GM12878 (cell line): Measurements from ENCODE around the gene TMEM212. TPM values are rescaled to one million over a fixed set of nuclear protein-coding genes. Genes with fewer than 3 reads are reported as not detected.

Experiments
- ATAC-seq: fragments of 200-7000 bp; cut with Tn5 transposase; 3 replicates; pipeline ENCODE4 v1.9.1; 2020; ENCODE audit warnings: mild to moderate bottlenecking, moderate library complexity
- BruUV-seq: library from RNA; stranded (reverse); fragments of 400-500 nt; replicated peaks from 2 replicates; lab custom pipeline; 2021; lab: Mats Ljungman, UMichigan
- CTCF ChIA-PET: fragments of 300-600 bp; sonication (Branson Sonifier 250); formaldehyde crosslinking; extraction: SDS; loops from one replicate; lab custom pipeline; 2021; ENCODE audit warnings: inconsistent platforms; lab: Yijun Ruan, JAX
- POLR2A ChIA-PET: fragments of 350-600 bp; formaldehyde crosslinking; extraction: SDS; loops from one replicate; lab custom pipeline; 2021; ENCODE audit warnings: inconsistent platforms; lab: Charles Lee
- RAD21 ChIA-PET: fragments of 300-600 bp; sonication (Branson Sonifier 250); formaldehyde crosslinking; loops from one replicate; lab custom pipeline; 2023; ENCODE audit warnings: antibody characterized with exemption; ENCODE audit not compliant: unreplicated experiment; lab: Charles Lee
- SMC1A ChIA-PET: fragments of 300-600 bp; sonication (Branson Sonifier 250); formaldehyde crosslinking; loops from one replicate; lab custom pipeline; 2023; ENCODE audit not compliant: unreplicated experiment, uncharacterized antibody; lab: Charles Lee
- DNase-seq: peaks from one replicate; pipeline ENCODE4 v3.0.0-alpha.2; 2011; ENCODE audit warnings: low read depth, low spot score
- FAIRE-seq: peaks from 3 replicates; lab custom pipeline; 2011; peaks lifted over from hg19 to GRCh38; lab: Jason Lieb, UNC
- H2AFZ ChIP-seq: 2 replicates; pipeline ENCODE4 v1.6.0; 2011; ENCODE audit warnings: low read depth, low read length, control low read depth; ENCODE audit not compliant: control insufficient read depth
- H3K27ac ChIP-seq: 2 replicates; pipeline ENCODE4 v1.5.1; 2011; ENCODE audit warnings: control low read depth; ENCODE audit not compliant: control insufficient read depth, insufficient read depth
- H3K27me3 ChIP-seq, 2 experiments: replicated peaks in 1 of 2; 2 replicates each; pipeline versions ENCODE4 v1.6.0 to v1.6.1; 2011; ENCODE audit warnings: low read length in 1 of 2; ENCODE audit not compliant: control insufficient read depth in 2 of 2, insufficient read depth in 2 of 2
- H3K36me3 ChIP-seq, 2 experiments: 2 replicates each; pipeline ENCODE4 v1.5.1; 2011; ENCODE audit warnings: low read length in 1 of 2; ENCODE audit not compliant: control insufficient read depth in 2 of 2, insufficient read depth in 2 of 2
- H3K4me1 ChIP-seq: 2 replicates; pipeline ENCODE4 v1.6.1; 2011; ENCODE audit warnings: mild to moderate bottlenecking, low read length, moderate library complexity, mixed read lengths; ENCODE audit not compliant: control insufficient read depth, insufficient read depth
- H3K4me2 ChIP-seq: 2 replicates; pipeline ENCODE4 v1.6.0; 2011; ENCODE audit warnings: control low read depth; ENCODE audit not compliant: control insufficient read depth, insufficient read depth
- H3K4me3 ChIP-seq: fragments of 200-600 bp; sonication (generic); 2 replicates; pipeline ENCODE4 v1.5.1; 2016
- H3K79me2 ChIP-seq: 2 replicates; pipeline ENCODE4 v1.6.0; 2011; ENCODE audit warnings: low read length; ENCODE audit not compliant: control insufficient read depth, insufficient read depth
- H3K9ac ChIP-seq: 2 replicates; pipeline ENCODE4 v1.8.0; 2011; ENCODE audit warnings: low read length, control low read depth, mixed read lengths; ENCODE audit not compliant: control insufficient read depth, insufficient read depth
- H3K9me3 ChIP-seq: replicated peaks from 3 replicates; pipeline ENCODE4 v1.5.1; 2011; ENCODE audit warnings: mild to moderate bottlenecking, low read length; ENCODE audit not compliant: control insufficient read depth, insufficient read depth
- H4K20me1 ChIP-seq: 2 replicates; pipeline ENCODE4 v1.6.0; 2011; ENCODE audit not compliant: control insufficient read depth, insufficient read depth
- ASH2L ChIP-seq: fragments of 300-600, 200-600 bp; sonication (generic); IDR thresholded peaks from 2 replicates; pipeline ENCODE4 v1.6.1; 2017; ENCODE audit warnings: low read depth, mild to moderate bottlenecking, borderline replicate concordance
- BACH1 ChIP-seq: fragments of 450-650 bp; IDR thresholded peaks from 2 replicates; pipeline ENCODE4 v1.6.1; 2017; ENCODE audit warnings: mild to moderate bottlenecking, borderline replicate concordance
- BCL11A ChIP-seq: IDR thresholded peaks from 2 replicates; pipeline ENCODE4 v1.6.1; 2011; ENCODE audit warnings: low read depth, low read length
- IKZF1 ChIP-seq: fragments of 450-650 bp; conservative IDR thresholded peaks from 2 replicates; pipeline ENCODE4 v1.6.1; 2017; ENCODE audit warnings: antibody characterized with exemption, mild to moderate bottlenecking
- JUND ChIP-seq: IDR thresholded peaks from 2 replicates; pipeline ENCODE4 v1.6.1; 2012; ENCODE audit warnings: low read depth, mild to moderate bottlenecking, low read length, improper control_type of control experiment, moderate library complexity
- NFXL1 ChIP-seq: fragments of 450-650 bp; IDR thresholded peaks from 2 replicates; pipeline ENCODE4 v1.6.1; 2017; ENCODE audit warnings: antibody characterized with exemption, mild to moderate bottlenecking, borderline replicate concordance
- NR2C2 ChIP-seq: IDR thresholded peaks from 2 replicates; pipeline ENCODE4 v1.6.1; 2011; ENCODE audit warnings: borderline replicate concordance, low read depth; ENCODE audit not compliant: control insufficient read depth, insufficient read length
- SIN3A ChIP-seq: IDR thresholded peaks from 2 replicates; pipeline ENCODE4 v1.6.1; 2012; ENCODE audit warnings: low read depth, low read length, improper control_type of control experiment
- SUPT20H ChIP-seq: IDR thresholded peaks from 2 replicates; pipeline ENCODE4 v1.6.1; 2011; ENCODE audit warnings: low read depth, mild to moderate bottlenecking, low read length, moderate library complexity, borderline replicate concordance; ENCODE audit not compliant: control insufficient read depth
- TCF3 ChIP-seq: IDR thresholded peaks from 2 replicates; pipeline ENCODE4 v1.6.1; 2012; ENCODE audit warnings: low read depth, mild to moderate bottlenecking, low read length, borderline replicate concordance; ENCODE audit not compliant: insufficient read depth
- YBX1 ChIP-seq: fragments of 450-650 bp; IDR thresholded peaks from 2 replicates; pipeline ENCODE4 v1.6.1; 2016; ENCODE audit warnings: antibody characterized with exemption
- ZNF24 ChIP-seq: fragments of 450-650 bp; IDR thresholded peaks from 2 replicates; pipeline ENCODE4 v1.6.1; 2017; ENCODE audit warnings: antibody characterized with exemption, mild to moderate bottlenecking
- ZNF274 ChIP-seq: IDR thresholded peaks from one replicate; pipeline ENCODE4 v1.8.0; 2011; ENCODE audit not compliant: insufficient read length, insufficient read depth
- WGBS: methylation state at CpG from one replicate; pipeline ENCODE4 v1.1.6; 2016; ENCODE audit warnings: low lambda C conversion rate; ENCODE audit not compliant: insufficient replicate concordance, insufficient coverage; ENCODE audit errors: missing lambda C conversion rate; 5-methylcytosine and 5-hydroxymethylcytosine counted together
- in situ Hi-C: fragments of 300-500 bp; cut with MboI; formaldehyde crosslinking; loops from 9 replicates; pipeline ENCODE4 v1.14.3; 2018; ENCODE audit warnings: mixed read lengths
- intact Hi-C: fragments of 100-400 bp; cut with micrococcal nuclease; formaldehyde crosslinking; loops from one replicate; pipeline ENCODE4 v1.14.2; 2022; ENCODE audit not compliant: unreplicated experiment
- polyA plus RNA-seq, 11 experiments: library from polyadenylated mRNA; depleted of rRNA in 4 of 11; unstranded in 6 of 11; stranded (reverse) in 5 of 11; fragments of >200 nt; fragmentation: Nextera tagmentation in 4 of 11; fragmentation: Illumina TruSeq in 1 of 11; extraction: Ambion mirVana in 4 of 11; extraction: Trizol in 1 of 11; gene quantifications; 1 replicate in 1 of 11; 2 replicates in 10 of 11; pipeline versions ENCODE4 v1.2.1 to v1.2.3, GENCODE V29; 2011 to 2016; ENCODE audit warnings: inconsistent platforms in 2 of 11, missing spikeins in 2 of 11, low read depth in 1 of 11
- total RNA-seq, 4 experiments: library from RNA; depleted of rRNA in 3 of 4; stranded (reverse); fragments of >200 nt in 3 of 4; fragmentation: Illumina TruSeq in 1 of 4; extraction: Trizol in 1 of 4; gene quantifications; 2 replicates each; pipeline versions ENCODE4 v1.2.1 to v1.2.3, GENCODE V29; 2013 to 2021
- TF ChIP-seq, protein P1 (sequence below): IDR thresholded peaks from 2 replicates; pipeline ENCODE4 v1.6.1; 2011; ENCODE audit warnings: mild to moderate bottlenecking, low read depth, low read length, moderate library complexity; ENCODE audit not compliant: insufficient replicate concordance
- TF ChIP-seq, protein P2 (sequence below): IDR thresholded peaks from 2 replicates; pipeline ENCODE4 v1.6.1; 2012; ENCODE audit warnings: low read depth, low read length, improper control_type of control experiment
- TF ChIP-seq, protein P3 (sequence below): fragments of 450-650 bp; IDR thresholded peaks from 2 replicates; pipeline ENCODE4 v1.6.1; 2017; ENCODE audit warnings: borderline replicate concordance

Gene TMEM212
- total and polyA plus RNA-seq, 10 of the 15 experiments (the other 5 are each of a cell fraction or from before 2014, with no cell fraction given): not detected

DNA sequence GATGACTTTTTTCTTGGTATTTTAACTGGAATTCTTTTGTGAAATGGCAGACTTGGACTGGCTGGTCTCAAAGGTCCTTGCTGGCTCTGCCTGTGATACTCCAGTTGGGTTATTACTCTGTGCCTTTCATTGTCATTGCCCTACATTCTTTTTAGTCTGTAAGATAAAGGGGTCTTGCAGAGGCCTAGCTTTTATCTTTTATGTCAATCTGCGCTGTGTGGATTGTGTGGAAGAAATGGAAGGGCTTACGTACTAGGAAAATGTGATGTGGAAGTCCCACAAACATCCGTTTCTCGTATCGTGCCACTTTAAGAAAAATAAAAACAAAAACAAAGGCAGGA is 8.7 kb upstream of the TMEM212 start (continued):
- no peak for TF ChIP-seq YBX1
- TF ChIP-seq, all 136 proteins: peak for 0

DNA sequence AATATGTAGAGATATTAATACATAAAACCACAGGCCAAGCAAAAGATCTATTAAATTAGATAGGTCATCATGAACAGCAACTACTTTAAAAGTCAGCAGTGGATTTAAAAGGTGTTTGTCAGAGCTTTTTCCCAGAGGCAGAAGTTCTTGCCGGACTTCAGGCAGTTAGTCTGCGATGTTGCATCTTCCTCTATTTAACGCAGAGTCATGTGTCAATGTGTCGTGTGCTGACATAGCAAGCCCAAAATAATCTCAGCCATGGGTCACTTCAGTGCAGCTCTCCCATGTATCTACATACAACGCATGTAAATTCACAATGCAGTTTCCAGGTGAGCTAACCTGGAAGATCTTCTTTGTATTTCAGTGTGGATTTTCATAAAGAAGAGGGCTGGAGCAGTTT is 8.0 kb upstream of the TMEM212 start:
- H3K36me3 ChIP-seq: no peaks in the 10 kb centered on the region
- RAD21 ChIA-PET: interaction anchor here (1.4 to 13.1 kb wide), 9 partner anchors 38 to 873 kb away, joined by 3 to 333 read pairs (median 8); no protein-coding TSS in a partner anchor
- CTCF ChIA-PET: interaction anchor here (0.7 to 11.8 kb wide), 15 partner anchors 8 to 873 kb away, joined by 3 to 274 read pairs (median 5); no protein-coding TSS in a partner anchor
- no peak for TF ChIP-seq ZNF274
- no peak for TF ChIP-seq IKZF1
- TF ChIP-seq, protein P1, sequence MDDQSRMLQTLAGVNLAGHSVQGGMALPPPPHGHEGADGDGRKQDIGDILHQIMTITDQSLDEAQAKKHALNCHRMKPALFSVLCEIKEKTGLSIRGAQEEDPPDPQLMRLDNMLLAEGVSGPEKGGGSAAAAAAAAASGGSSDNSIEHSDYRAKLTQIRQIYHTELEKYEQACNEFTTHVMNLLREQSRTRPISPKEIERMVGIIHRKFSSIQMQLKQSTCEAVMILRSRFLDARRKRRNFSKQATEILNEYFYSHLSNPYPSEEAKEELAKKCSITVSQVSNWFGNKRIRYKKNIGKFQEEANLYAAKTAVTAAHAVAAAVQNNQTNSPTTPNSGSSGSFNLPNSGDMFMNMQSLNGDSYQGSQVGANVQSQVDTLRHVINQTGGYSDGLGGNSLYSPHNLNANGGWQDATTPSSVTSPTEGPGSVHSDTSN: no peak
- TF ChIP-seq TCF3: no peak
- TF ChIP-seq JUND: no peak
- TF ChIP-seq, protein P2, sequence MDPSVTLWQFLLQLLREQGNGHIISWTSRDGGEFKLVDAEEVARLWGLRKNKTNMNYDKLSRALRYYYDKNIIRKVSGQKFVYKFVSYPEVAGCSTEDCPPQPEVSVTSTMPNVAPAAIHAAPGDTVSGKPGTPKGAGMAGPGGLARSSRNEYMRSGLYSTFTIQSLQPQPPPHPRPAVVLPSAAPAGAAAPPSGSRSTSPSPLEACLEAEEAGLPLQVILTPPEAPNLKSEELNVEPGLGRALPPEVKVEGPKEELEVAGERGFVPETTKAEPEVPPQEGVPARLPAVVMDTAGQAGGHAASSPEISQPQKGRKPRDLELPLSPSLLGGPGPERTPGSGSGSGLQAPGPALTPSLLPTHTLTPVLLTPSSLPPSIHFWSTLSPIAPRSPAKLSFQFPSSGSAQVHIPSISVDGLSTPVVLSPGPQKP: no peak
- TF ChIP-seq NFXL1: no peak
- no peak for TF ChIP-seq ZNF24
- no peak for TF ChIP-seq NR2C2
- TF ChIP-seq, protein P3, sequence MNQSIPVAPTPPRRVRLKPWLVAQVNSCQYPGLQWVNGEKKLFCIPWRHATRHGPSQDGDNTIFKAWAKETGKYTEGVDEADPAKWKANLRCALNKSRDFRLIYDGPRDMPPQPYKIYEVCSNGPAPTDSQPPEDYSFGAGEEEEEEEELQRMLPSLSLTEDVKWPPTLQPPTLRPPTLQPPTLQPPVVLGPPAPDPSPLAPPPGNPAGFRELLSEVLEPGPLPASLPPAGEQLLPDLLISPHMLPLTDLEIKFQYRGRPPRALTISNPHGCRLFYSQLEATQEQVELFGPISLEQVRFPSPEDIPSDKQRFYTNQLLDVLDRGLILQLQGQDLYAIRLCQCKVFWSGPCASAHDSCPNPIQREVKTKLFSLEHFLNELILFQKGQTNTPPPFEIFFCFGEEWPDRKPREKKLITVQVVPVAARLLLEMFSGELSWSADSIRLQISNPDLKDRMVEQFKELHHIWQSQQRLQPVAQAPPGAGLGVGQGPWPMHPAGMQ: no peak
- no peak for TF ChIP-seq BACH1
- TF ChIP-seq ASH2L: no peak
- TF ChIP-seq SIN3A: no peak
- TF ChIP-seq BCL11A: no peak
- TF ChIP-seq SUPT20H: no peak
- H3K9ac ChIP-seq: no peak overlapping the region
- no peaks in the 10 kb centered on the region for H3K9me3 ChIP-seq
- no peaks in the 10 kb centered on the region for H3K79me2 ChIP-seq
- intact Hi-C loops (loop anchor here (2.0 to 10.0 kb wide), 3 partner anchors 220 to 790 kb away; no protein-coding TSS in a partner anchor), in situ Hi-C loops (loop anchor here (5.0 kb wide), 1 partner anchor 188 kb away; no protein-coding TSS in a partner anchor)
- H3K4me2 ChIP-seq: no peak overlapping the region
- DNase-seq: no peak
- ATAC-seq: no peak
- SMC1A ChIA-PET: interaction anchor here (0.7 to 8.9 kb wide), 25 partner anchors 12 to 872 kb away, joined by 3 to 151 read pairs (median 4); partner anchors contain the start of gene PLD1
- WGBS: 82% methylated on average over 5 of the region's 5 CpGs
- H3K27ac ChIP-seq: no peak overlapping the region
- no TSS peak for BruUV-seq
- H3K27me3 ChIP-seq: no peaks in the 10 kb centered on the region; a peak in 1 of 4 replicates
- POLR2A ChIA-PET: interaction anchor here (0.8 kb wide), 1 partner anchor 22 kb away, joined by 3 read pairs; no protein-coding TSS in a partner anchor
- H3K4me1 ChIP-seq: 0 out of 2 replicates have a peak, but pooled peaks cover 3% of the 10 kb centered on the region
- no peaks in the 10 kb centered on the region for H4K20me1 ChIP-seq
- H2AFZ ChIP-seq: no peak overlapping the region
- H3K4me3 ChIP-seq: no peak overlapping the region
- no peak for FAIRE-seq
